ENCODE data around the gene DCTD. TPM values are rescaled to one million over a fixed set of nuclear protein-coding genes. Genes with fewer than 3 reads are reported as not detected.

Gene DCTD
- 70.5 TPM for polyA plus RNA-seq (2013, experiment 1 of 2)
- polyA plus RNA-seq (2013, experiment 2 of 2), result 73.6 TPM

DNA sequence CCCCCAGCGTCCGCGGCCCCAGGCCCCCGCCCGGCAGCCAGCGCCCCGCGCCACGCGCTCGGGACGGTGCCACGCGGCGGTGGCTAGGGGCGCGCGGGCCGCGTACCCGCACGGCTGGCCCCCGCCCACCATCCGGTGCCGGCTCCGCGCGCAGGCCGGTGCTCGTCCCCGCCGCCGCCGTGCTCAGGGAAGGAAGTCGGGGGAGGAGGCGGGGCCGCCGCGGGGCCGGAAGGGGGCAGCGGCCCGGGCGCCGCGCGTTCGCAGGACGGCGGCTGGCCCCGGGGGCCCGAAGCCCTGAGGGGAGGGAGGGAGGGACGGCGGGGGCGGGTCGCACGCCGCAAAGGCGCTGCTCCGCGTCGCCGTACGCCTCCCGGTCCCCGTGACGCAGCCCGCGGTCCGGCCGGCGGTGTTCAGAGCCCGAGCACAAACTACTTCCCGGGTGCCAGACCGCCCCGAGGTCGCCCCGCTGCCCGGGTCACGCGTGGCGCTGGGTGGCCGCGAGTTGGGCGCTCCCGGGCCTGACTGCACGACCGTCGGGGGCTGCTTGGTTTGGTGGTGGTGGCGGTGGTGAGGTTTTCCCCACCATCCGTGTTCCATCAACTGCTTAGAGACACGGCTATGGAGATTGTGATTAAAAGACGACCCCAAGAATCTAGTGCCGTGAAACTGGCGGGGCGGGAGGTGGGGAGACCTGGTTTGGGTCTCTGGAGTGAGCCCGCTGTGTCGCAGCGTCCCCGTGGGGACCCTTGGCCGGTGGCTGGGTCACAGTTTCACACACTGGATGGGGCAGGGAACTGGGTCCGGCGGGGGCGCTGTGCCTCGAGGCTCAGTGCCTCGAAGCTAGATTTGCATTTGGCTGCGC lies at the start of gene DCTD:
DCTD (minus strand) TSS at position 205 of the 862 bp plus-strand sequence. CDS start 1,818 bp downstream, outside the sequence.
- Histone ChIP-seq H3K23ac (ENCODE audit: low read length) (peak within 1 kb of the TSS; percentile 80), H2BK120ac (ENCODE audit: low read depth, low read length) (peak within 1 kb of the TSS; percentile 55), H3K9ac (ENCODE audit: low read length) (peak within 1 kb of the TSS; percentile 87), H3K56ac (ENCODE audit: low read length) (peak within 1 kb of the TSS; percentile 95), H3K4me3 (ENCODE audit: low read length) (peak within 1 kb of the TSS; percentile 55), H3K36me3 (ENCODE audit: control insufficient read depth, insufficient read depth, low read length) (peaks cover 2% of the 10 kb centered on the region), H3K79me2 (ENCODE audit: control insufficient read depth, insufficient read depth, low read length) (no peaks in the 10 kb centered on the region), H3K27me3 (ENCODE audit: insufficient read depth, low read length, poor library complexity) (no peaks in the 10 kb centered on the region), H2BK15ac (replicated peaks; ENCODE audit: low read depth) (no peak within 1 kb of the TSS), H3K79me1 (ENCODE audit: low read length) (no peaks in the 10 kb centered on the region), H3K4me2 (ENCODE audit: low read length) (peak within 1 kb of the TSS; percentile 90), H2AK5ac (ENCODE audit: low read length) (peak within 1 kb of the TSS; percentile 82), H2BK5ac (ENCODE audit: low read length) (peak within 1 kb of the TSS; percentile 64), H3K4ac (ENCODE audit: low read depth, low read length) (peak within 1 kb of the TSS; percentile 91), H3K4me1 (ENCODE audit: control insufficient read depth, low read depth, low read length) (peaks cover 1% of the 10 kb centered on the region), H4K8ac (ENCODE audit: low read depth, low read length) (peak within 1 kb of the TSS; percentile 93), H4K5ac (ENCODE audit: low read length) (peak within 1 kb of the TSS; percentile 73), H3K18ac (ENCODE audit: low read length) (peak within 1 kb of the TSS; percentile 97), H3K27ac (ENCODE audit: low read depth, low read length) (peak within 1 kb of the TSS; percentile 82)
- WGBS (ENCODE audit: extremely low coverage, insufficient coverage, low lambda C conversion rate), result no CpG with 5 or more reads among the region's 106 CpGs
- peak; percentile 81 for DNase-seq

DNA sequence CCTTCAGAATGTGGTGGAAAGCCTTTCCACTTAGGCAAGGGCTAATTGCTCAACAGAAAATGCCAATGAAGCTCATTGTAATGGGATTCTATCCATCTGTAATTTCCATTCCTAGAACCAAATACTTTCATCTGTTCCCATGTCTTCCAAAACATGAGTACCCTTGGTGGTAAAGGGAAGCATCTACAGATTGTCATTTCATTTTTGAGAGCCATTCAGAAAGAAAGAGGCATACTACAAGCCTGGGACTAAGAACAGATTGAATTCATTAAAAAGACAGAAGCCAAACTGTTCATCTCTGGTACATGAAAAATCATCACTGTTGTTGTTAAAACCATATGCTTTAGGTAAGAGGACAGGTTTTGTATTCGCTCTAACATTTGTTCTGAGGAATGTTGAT lies 43.6 kb upstream of the DCTD start:
- Histone ChIP-seq H3K4me2 (ENCODE audit: low read length) (no peak overlapping the region), H2AK5ac (ENCODE audit: low read length) (no peak overlapping the region), H3K36me3 (ENCODE audit: control insufficient read depth, insufficient read depth, low read length) (no peaks in the 10 kb centered on the region), H2BK120ac (ENCODE audit: low read depth, low read length) (no peak overlapping the region), H3K79me1 (ENCODE audit: low read length) (no peaks in the 10 kb centered on the region), H3K9ac (ENCODE audit: low read length) (no peak overlapping the region), H3K4me3 (ENCODE audit: low read length) (no peak overlapping the region), H4K5ac (ENCODE audit: low read length) (no peak overlapping the region), H3K27me3 (ENCODE audit: insufficient read depth, low read length, poor library complexity) (no peaks in the 10 kb centered on the region), H3K56ac (ENCODE audit: low read length) (no peak overlapping the region), H2BK15ac (replicated peaks; ENCODE audit: low read depth) (no peak overlapping the region), H3K4ac (ENCODE audit: low read depth, low read length) (no peak overlapping the region), H3K4me1 (ENCODE audit: control insufficient read depth, low read depth, low read length) (no peaks in the 10 kb centered on the region), H3K79me2 (ENCODE audit: control insufficient read depth, insufficient read depth, low read length) (no peaks in the 10 kb centered on the region), H2BK5ac (ENCODE audit: low read length) (no peak overlapping the region), H4K8ac (ENCODE audit: low read depth, low read length) (no peak overlapping the region), H3K18ac (ENCODE audit: low read length) (no peak overlapping the region), H3K23ac (ENCODE audit: low read length) (no peak overlapping the region), H3K27ac (ENCODE audit: low read depth, low read length) (no peak overlapping the region)
- DNase-seq, result no peak
- no CpG with 5 or more reads among the region's 1 CpG for WGBS (ENCODE audit: extremely low coverage, insufficient coverage, low lambda C conversion rate)

DNA sequence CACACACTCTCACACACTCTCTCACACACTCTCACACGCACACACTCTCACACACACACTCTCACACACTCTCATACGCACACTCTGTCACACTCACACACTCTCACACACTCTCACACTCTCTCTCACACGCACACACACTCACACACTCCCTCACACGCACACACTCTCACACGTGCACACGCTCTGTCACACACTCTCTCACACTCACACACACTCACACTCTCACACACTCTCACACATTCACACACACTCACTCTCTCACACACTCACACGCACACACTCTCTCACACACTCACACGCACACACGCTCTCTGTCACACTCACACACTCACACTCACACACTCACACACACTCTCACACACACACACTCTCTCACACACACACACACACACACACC lies 43.0 kb upstream of the DCTD start:
- Histone ChIP-seq H3K4me1 (ENCODE audit: control insufficient read depth, low read depth, low read length) (no peaks in the 10 kb centered on the region), H3K79me1 (ENCODE audit: low read length) (no peaks in the 10 kb centered on the region), H3K4ac (ENCODE audit: low read depth, low read length) (no peak overlapping the region), H4K8ac (ENCODE audit: low read depth, low read length) (no peak overlapping the region), H3K18ac (ENCODE audit: low read length) (no peak overlapping the region), H3K27ac (ENCODE audit: low read depth, low read length) (no peak overlapping the region), H3K23ac (ENCODE audit: low read length) (no peak overlapping the region), H3K9ac (ENCODE audit: low read length) (no peak overlapping the region), H2BK120ac (ENCODE audit: low read depth, low read length) (no peak overlapping the region), H3K4me3 (ENCODE audit: low read length) (no peak overlapping the region), H3K4me2 (ENCODE audit: low read length) (no peak overlapping the region), H3K36me3 (ENCODE audit: control insufficient read depth, insufficient read depth, low read length) (no peaks in the 10 kb centered on the region), H4K5ac (ENCODE audit: low read length) (no peak overlapping the region), H2BK15ac (replicated peaks; ENCODE audit: low read depth) (no peak overlapping the region), H3K79me2 (ENCODE audit: control insufficient read depth, insufficient read depth, low read length) (no peaks in the 10 kb centered on the region), H2BK5ac (ENCODE audit: low read length) (no peak overlapping the region), H3K27me3 (ENCODE audit: insufficient read depth, low read length, poor library complexity) (no peaks in the 10 kb centered on the region), H3K56ac (ENCODE audit: low read length) (no peak overlapping the region), H2AK5ac (ENCODE audit: low read length) (no peak overlapping the region)
- 100% methylated on average over 9 of the region's 9 CpGs for WGBS (ENCODE audit: extremely low coverage, insufficient coverage, low lambda C conversion rate)
- DNase-seq, result no peak

DNA sequence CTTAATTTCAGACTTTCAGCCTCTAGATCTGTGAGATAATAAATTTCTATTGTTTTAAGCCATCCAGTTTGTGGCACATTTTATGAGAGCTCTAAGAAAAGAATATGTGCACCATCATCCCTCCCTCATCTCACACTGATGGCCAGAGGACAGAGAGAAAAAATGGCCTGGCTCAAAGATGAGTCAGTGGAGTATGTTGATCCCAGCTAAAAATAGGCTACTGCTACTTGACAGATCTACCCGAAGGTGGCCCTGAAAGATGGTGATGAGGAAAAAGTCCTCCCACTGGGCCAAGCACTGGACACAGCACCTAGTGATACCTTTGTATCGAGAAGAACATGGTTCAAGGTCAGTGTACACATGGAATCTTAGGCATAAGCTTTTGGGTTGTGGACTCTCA lies 38.2 kb upstream of the DCTD start:
- Histone ChIP-seq H3K27me3 (ENCODE audit: insufficient read depth, low read length, poor library complexity) (no peaks in the 10 kb centered on the region), H3K36me3 (ENCODE audit: control insufficient read depth, insufficient read depth, low read length) (no peaks in the 10 kb centered on the region), H3K27ac (ENCODE audit: low read depth, low read length) (no peak overlapping the region)

DNA sequence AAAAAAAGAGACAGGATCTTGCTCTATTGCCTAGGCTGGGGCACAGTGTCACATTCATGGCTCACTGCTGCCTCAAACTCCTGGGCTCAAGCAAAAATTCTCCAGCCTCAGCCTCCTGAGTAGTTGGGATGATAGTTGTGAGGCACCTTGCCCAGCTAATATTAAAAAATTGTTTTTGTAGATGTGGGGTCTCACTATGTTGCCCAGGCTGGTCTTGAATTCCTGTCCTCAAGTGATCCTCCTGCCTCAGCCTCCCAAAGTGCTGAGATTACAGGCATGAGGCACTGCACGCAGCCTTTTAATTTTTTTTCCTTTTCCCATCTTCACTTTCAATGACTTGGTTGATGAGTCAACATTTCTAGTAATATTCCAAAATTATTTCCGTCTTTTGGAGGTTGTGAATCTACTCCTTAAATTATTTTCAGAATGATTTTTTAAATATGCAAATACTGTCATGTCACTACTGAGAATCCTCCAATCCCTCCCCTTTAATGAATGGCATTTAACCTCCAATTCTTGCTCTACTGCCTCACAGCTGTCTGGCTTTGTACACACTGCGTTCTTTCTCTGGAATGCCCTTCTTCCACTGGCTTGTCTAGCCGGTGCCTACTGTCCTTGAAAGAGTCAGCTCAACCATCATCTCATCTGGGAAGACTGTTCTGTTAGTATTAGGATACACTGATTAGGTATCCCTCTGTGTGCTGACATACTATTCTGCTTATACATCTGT lies 27.5 kb upstream of the DCTD start:
- no peak overlapping the region for H3K4me3 ChIP-seq (ENCODE audit: low read length)
- H3K23ac ChIP-seq (ENCODE audit: low read length), result no peak overlapping the region
- no peak overlapping the region for H3K4me2 ChIP-seq (ENCODE audit: low read length)
- no CpG with 5 or more reads among the region's 4 CpGs for WGBS (ENCODE audit: extremely low coverage, insufficient coverage, low lambda C conversion rate)
- H3K56ac ChIP-seq (ENCODE audit: low read length), result no peak overlapping the region
- H3K18ac ChIP-seq (ENCODE audit: low read length), result no peak overlapping the region
- H3K36me3 ChIP-seq (ENCODE audit: control insufficient read depth, insufficient read depth, low read length), result no peaks in the 10 kb centered on the region
- no peak overlapping the region for H2BK5ac ChIP-seq (ENCODE audit: low read length)
- no peaks in the 10 kb centered on the region for H3K27me3 ChIP-seq (ENCODE audit: insufficient read depth, low read length, poor library complexity)
- no peak overlapping the region for H3K27ac ChIP-seq (ENCODE audit: low read depth, low read length)
- no peak overlapping the region for H2AK5ac ChIP-seq (ENCODE audit: low read length)
- no peak overlapping the region for H4K5ac ChIP-seq (ENCODE audit: low read length)
- H3K79me1 ChIP-seq (ENCODE audit: low read length), result no peaks in the 10 kb centered on the region
- no peaks in the 10 kb centered on the region for H3K79me2 ChIP-seq (ENCODE audit: control insufficient read depth, insufficient read depth, low read length)
- H3K9ac ChIP-seq (ENCODE audit: low read length), result no peak overlapping the region
- no peak overlapping the region for H2BK120ac ChIP-seq (ENCODE audit: low read depth, low read length)
- no peak overlapping the region for H2BK15ac ChIP-seq (replicated peaks; ENCODE audit: low read depth)
- no peak for DNase-seq
- no peak overlapping the region for H3K4ac ChIP-seq (ENCODE audit: low read depth, low read length)
- no peak overlapping the region for H4K8ac ChIP-seq (ENCODE audit: low read depth, low read length)
- H3K4me1 ChIP-seq (ENCODE audit: control insufficient read depth, low read depth, low read length), result no peaks in the 10 kb centered on the region

More for the DNA sequence above, 38.2 kb upstream of the DCTD start:
- no peak overlapping the region for H3K4me3 ChIP-seq (ENCODE audit: low read length)
- H3K79me2 ChIP-seq (ENCODE audit: control insufficient read depth, insufficient read depth, low read length), result no peaks in the 10 kb centered on the region
- no peak overlapping the region for H3K18ac ChIP-seq (ENCODE audit: low read length)
- no CpG with 5 or more reads among the region's 2 CpGs for WGBS (ENCODE audit: extremely low coverage, insufficient coverage, low lambda C conversion rate)
- no peak overlapping the region for H3K56ac ChIP-seq (ENCODE audit: low read length)
- no peak overlapping the region for H3K4me2 ChIP-seq (ENCODE audit: low read length)
- no peak overlapping the region for H2BK15ac ChIP-seq (replicated peaks; ENCODE audit: low read depth)
- no peak overlapping the region for H2BK120ac ChIP-seq (ENCODE audit: low read depth, low read length)
- DNase-seq, result no peak
- no peak overlapping the region for H3K4ac ChIP-seq (ENCODE audit: low read depth, low read length)
- no peak overlapping the region for H2AK5ac ChIP-seq (ENCODE audit: low read length)
- no peak overlapping the region for H3K23ac ChIP-seq (ENCODE audit: low read length)
- H3K9ac ChIP-seq (ENCODE audit: low read length), result no peak overlapping the region
- H4K8ac ChIP-seq (ENCODE audit: low read depth, low read length), result no peak overlapping the region
- H2BK5ac ChIP-seq (ENCODE audit: low read length), result no peak overlapping the region
- H3K79me1 ChIP-seq (ENCODE audit: low read length), result no peaks in the 10 kb centered on the region
- no peaks in the 10 kb centered on the region for H3K4me1 ChIP-seq (ENCODE audit: control insufficient read depth, low read depth, low read length)
- no peak overlapping the region for H4K5ac ChIP-seq (ENCODE audit: low read length)

All from mesendoderm (in vitro differentiated cells).